Common myeloid progenitor, CD34-positive (primary cell): Measurements from ENCODE around the gene RSPH9.

Source experiments
- CTCF ChIA-PET: fragments of 350-600 bp; sonication (Branson Sonifier 250); formaldehyde crosslinking; loops from one replicate; lab custom pipeline; 2021; ENCODE audit warnings: antibody characterized with exemption; lab: Charles Lee
- POLR2A ChIA-PET: fragments of 350-600 bp; sonication (Branson Sonifier 250); formaldehyde crosslinking; loops from one replicate; lab custom pipeline; 2021; ENCODE audit warnings: antibody characterized with exemption; lab: Charles Lee
- DNase-seq, 3 donors: peaks; one replicate each; pipeline versions ENCODE4 v3.0.0 to v3.0.0-alpha.2; 2013
- H3K27ac ChIP-seq, 2 experiments: 1 replicate in 1 of 2; 2 replicates in 1 of 2; pipeline ENCODE4 v1.7.0; 2013; ENCODE audit warnings: inconsistent platforms in 2 of 2, low read length in 2 of 2, mild to moderate bottlenecking in 2 of 2, low read depth in 1 of 2, moderate library complexity in 1 of 2; ENCODE audit not compliant: severe bottlenecking in 2 of 2, insufficient read depth in 1 of 2, poor library complexity in 1 of 2
- H3K27me3 ChIP-seq, 5 experiments: replicated peaks in 2 of 5; 1 replicate in 3 of 5; 2 replicates in 2 of 5; pipeline versions ENCODE4 v1.6.1 to v1.7.0; 2013; ENCODE audit warnings: low read length in 4 of 5, mild to moderate bottlenecking in 2 of 5, moderate library complexity in 2 of 5, inconsistent platforms in 1 of 5; ENCODE audit not compliant: insufficient read depth in 5 of 5, control insufficient read depth in 4 of 5
- H3K36me3 ChIP-seq, 4 experiments: 1 replicate in 2 of 4; 2 replicates in 2 of 4; pipeline versions ENCODE4 v1.6.1 to v1.7.0; 2013; ENCODE audit warnings: low read length in 3 of 4, control low read depth in 1 of 4, mild to moderate bottlenecking in 1 of 4; ENCODE audit not compliant: control insufficient read depth in 4 of 4, insufficient read depth in 4 of 4
- H3K4me1 ChIP-seq, 4 experiments: 1 replicate in 3 of 4; 2 replicates in 1 of 4; pipeline versions ENCODE4 v1.6.1 to v1.7.1; 2013; ENCODE audit warnings: low read length in 3 of 4, mild to moderate bottlenecking in 3 of 4, control low read depth in 1 of 4, inconsistent platforms in 1 of 4, moderate library complexity in 1 of 4; ENCODE audit not compliant: control insufficient read depth in 4 of 4, insufficient read depth in 4 of 4; ENCODE audit errors: control extremely low read depth in 1 of 4
- H3K4me3 ChIP-seq, 7 experiments: 1 replicate in 4 of 7; 2 replicates in 3 of 7; pipeline versions ENCODE4 v1.5.1 to v1.7.0; 2013; ENCODE audit warnings: mild to moderate bottlenecking in 7 of 7, low read length in 6 of 7, moderate library complexity in 6 of 7, inconsistent platforms in 2 of 7, low read depth in 2 of 7, control low read depth in 1 of 7; ENCODE audit not compliant: insufficient read depth in 4 of 7, control insufficient read depth in 1 of 7; ENCODE audit errors: extremely low read depth in 1 of 7
- H3K9me3 ChIP-seq, 5 experiments: 1 replicate in 4 of 5; 2 replicates in 1 of 5; pipeline versions ENCODE4 v1.6.1 to v1.7.1; 2013; ENCODE audit warnings: low read length in 4 of 5, mild to moderate bottlenecking in 2 of 5, inconsistent platforms in 1 of 5, low read depth in 1 of 5, moderate library complexity in 1 of 5; ENCODE audit not compliant: control insufficient read depth in 4 of 5, insufficient read depth in 2 of 5; ENCODE audit errors: control extremely low read depth in 1 of 5
- WGBS: methylation state at CpG from one replicate; pipeline ENCODE4 v1.1.5; 2013; ENCODE audit not compliant: insufficient coverage; 5-methylcytosine and 5-hydroxymethylcytosine counted together

Gene RSPH9

DNA sequence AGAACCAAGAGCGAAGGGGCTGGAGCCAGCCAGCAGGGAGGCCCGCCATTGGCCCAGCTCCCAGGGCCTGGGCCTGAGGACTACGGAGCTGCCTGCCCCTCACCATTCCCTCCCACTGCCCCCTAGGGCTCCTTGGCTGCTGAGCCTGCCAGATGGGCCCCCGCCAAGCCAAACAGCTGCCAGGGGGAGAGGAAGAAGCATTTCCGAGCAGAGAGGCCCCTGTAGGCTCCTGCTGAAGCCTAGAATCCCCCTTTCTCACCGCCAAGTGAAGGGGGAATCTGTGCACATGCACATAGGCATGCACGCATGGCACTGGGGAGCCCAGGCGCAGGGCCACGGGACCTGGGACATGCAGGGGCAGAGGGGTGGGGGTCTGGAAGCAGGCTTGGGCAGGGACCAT, 71.3 kb downstream of the RSPH9 start:
- H3K9me3 ChIP-seq: no peaks in the 10 kb centered on the region
- CTCF ChIA-PET: interaction anchor here (1.0 to 2.3 kb wide), 6 partner anchors 9 to 154 kb away, joined by 3 to 8 read pairs (median 6); no protein-coding TSS in a partner anchor
- no peaks in the 10 kb centered on the region for H3K36me3 ChIP-seq
- H3K27ac ChIP-seq: no peak overlapping the region
- no peak overlapping the region for H3K4me3 ChIP-seq
- H3K27me3 ChIP-seq: peaks cover 0 to 1% (median 0%) of the 10 kb centered on the region in 5 experiments
- 49% methylated on average over 6 of the region's 9 CpGs for WGBS
- H3K4me1 ChIP-seq: peaks cover 0 to 13% (median 8%) of the 10 kb centered on the region in 4 experiments
- DNase-seq: peak in 2 of 3 donors; percentile 41 to 45
- POLR2A ChIA-PET: no interaction called here

DNA sequence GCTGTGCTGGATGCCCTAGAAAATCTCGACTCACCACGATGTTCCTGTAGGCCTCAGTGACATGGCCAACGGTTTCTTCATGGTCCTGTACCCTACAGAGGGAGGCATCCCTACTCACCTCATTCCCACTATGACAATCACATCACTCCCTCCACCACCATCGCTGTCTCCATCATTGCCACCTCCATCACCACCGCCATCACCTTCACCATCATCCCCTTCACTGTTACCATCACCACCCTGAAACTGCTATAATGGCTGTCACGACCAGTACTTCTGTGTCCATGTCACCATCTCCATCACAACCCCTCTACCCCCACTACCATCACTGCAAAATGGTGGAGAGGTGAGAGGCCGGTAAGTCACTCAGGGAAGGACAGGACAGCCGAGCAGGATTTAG, 72.6 kb downstream of the RSPH9 start:
- ChIA-PET POLR2A (no interaction called here), CTCF (no interaction called here)
- no peak overlapping the region for H3K4me3 ChIP-seq
- no peak overlapping the region for H3K27ac ChIP-seq
- no peaks in the 10 kb centered on the region for H3K36me3 ChIP-seq
- H3K4me1 ChIP-seq: peaks cover 0 to 13% (median 8%) of the 10 kb centered on the region in 4 experiments
- no peaks in the 10 kb centered on the region for H3K9me3 ChIP-seq
- H3K27me3 ChIP-seq: peaks cover 0 to 5% (median 0%) of the 10 kb centered on the region in 5 experiments
- WGBS: 97% methylated on average over 6 of the region's 8 CpGs
- no peak for DNase-seq

DNA sequence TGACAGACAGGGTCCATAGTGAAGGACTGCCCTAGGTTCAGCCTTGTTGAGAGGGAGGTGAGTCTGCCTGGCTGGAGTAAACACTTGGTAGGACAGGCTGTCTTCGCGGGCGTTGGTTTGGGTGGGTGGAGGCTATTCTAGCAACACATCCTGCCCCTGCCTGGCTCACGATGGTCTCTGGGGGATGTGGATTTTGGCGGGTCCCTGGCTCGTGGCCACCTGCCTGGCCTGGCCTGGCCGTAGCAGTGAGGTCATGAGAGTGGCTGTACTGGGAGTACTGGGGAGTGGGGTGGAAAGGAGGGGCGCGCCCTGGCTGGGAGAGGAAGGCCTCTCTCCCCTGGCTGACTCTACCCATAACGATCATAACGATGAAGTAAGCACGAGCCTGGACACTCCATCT, 73.0 kb downstream of the RSPH9 start:
- ChIA-PET POLR2A (no interaction called here), CTCF (interaction anchor here (1.5 kb wide), 1 partner anchor 39 kb away, joined by 3 read pairs; no protein-coding TSS in a partner anchor)
- no peak for DNase-seq
- Histone ChIP-seq H3K9me3 (no peaks in the 10 kb centered on the region), H3K4me3 (no peak overlapping the region), H3K27me3 (peaks cover 0 to 5% (median 0%) of the 10 kb centered on the region in 5 experiments), H3K36me3 (no peaks in the 10 kb centered on the region), H3K4me1 (peaks cover 0 to 13% (median 8%) of the 10 kb centered on the region in 4 experiments), H3K27ac (no peak overlapping the region)
- WGBS: 100% methylated on average over 5 of the region's 12 CpGs

DNA sequence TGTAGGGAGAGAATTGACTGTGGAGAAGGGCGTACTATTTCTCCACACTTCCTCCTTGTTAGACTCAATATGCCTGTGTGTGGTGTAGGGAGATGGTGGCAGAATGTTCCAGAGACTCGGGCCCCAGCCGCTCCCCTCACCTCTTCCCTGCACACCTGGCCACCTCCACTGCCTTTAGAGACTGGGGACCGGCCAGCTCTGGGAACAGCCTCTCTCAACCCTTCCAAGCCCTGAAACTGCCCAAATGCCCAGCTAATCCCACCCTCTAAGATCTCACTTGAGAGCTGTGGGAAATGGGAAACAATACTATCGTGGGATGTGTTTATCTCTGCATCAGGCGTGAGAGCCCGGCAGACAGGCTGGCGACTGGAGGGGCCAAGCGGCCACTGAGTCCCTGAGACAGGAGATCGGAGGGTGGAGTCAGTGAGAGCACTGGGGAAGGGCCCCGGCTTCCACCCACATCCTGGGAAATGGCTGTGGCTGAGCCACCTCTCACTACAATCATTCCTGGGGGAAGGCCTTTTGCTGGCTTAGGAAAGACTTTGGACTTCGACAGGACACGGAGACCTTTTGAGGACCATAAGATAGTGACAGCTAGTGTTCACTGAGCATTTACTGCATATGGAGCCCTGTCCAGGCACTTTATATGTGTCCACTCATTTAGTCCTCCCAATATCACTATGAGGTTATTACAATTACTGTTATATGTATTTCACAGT, 73.7 kb downstream of the RSPH9 start:
- ChIA-PET POLR2A (no interaction called here), CTCF (interaction anchor here (1.2 to 1.5 kb wide), 5 partner anchors 40 to 362 kb away, joined by 3 to 5 read pairs (median 4); no protein-coding TSS in a partner anchor)
- Histone ChIP-seq H3K4me3 (no peak overlapping the region), H3K27me3 (peaks cover 0 to 7% (median 0%) of the 10 kb centered on the region in 5 experiments), H3K36me3 (no peaks in the 10 kb centered on the region), H3K9me3 (no peaks in the 10 kb centered on the region), H3K4me1 (peaks cover 0 to 14% (median 8%) of the 10 kb centered on the region in 4 experiments), H3K27ac (no peak overlapping the region)
- DNase-seq: no peak
- WGBS: 89% methylated on average over 7 of the region's 13 CpGs

DNA sequence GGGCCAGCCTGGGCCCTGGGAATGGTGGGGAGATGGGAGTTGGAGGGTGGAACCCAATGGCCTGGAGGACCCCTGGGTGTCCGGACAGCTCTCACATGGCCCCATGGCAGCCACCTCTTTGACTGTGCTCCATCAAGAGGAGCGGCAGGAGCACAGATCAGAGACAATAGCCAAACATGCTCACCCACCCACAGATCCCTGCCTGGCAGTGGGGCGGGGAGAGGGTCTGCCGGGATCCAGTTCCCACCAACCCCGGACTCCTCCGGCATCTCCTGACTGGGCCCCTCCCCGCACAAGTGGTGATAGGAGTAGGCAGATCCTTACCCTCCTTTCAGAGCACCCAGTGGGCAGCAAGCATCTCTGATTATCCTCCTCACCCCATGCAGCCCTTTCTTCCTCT, 74.7 kb downstream of the RSPH9 start:
- H3K4me1 ChIP-seq: peaks cover 4 to 23% (median 15%) of the 10 kb centered on the region in 4 experiments
- no peak for DNase-seq
- H3K27ac ChIP-seq: no peak overlapping the region
- WGBS: no CpG with 5 or more reads among the region's 7 CpGs
- H3K36me3 ChIP-seq: no peaks in the 10 kb centered on the region
- no peaks in the 10 kb centered on the region for H3K9me3 ChIP-seq
- ChIA-PET CTCF (interaction anchor here (0.8 to 1.5 kb wide), 6 partner anchors 41 to 361 kb away, joined by 3 to 5 read pairs (median 4); no protein-coding TSS in a partner anchor), POLR2A (no interaction called here)
- no peak overlapping the region for H3K4me3 ChIP-seq
- H3K27me3 ChIP-seq: peaks cover 0 to 7% (median 0%) of the 10 kb centered on the region in 5 experiments

DNA sequence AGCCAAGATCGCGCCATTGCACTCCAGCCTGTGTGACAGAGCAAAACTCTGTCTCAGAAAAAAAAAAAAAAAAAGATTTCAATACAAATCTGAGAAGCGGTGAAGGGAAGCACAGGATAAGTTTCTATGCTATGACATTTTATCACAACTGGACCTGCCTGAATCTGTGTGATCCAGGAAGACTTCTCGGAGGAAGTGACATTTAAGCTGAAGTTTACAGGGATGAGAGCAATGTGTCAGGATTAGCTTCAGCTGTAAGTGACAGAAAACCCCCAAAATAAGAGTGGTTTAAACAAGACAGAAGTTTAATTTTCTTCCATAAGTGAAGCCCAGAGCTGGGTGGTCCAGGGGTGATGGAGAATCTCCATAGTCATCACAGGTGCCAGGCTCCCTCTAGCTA, 76.2 kb downstream of the RSPH9 start:
- ChIA-PET CTCF (interaction anchor here (0.9 to 2.4 kb wide), 17 partner anchors 9 to 360 kb away, joined by 3 to 12 read pairs (median 5); partner anchors contain the start of gene VEGFA), POLR2A (no interaction called here)
- peaks cover 4 to 32% (median 26%) of the 10 kb centered on the region in 4 experiments for H3K4me1 ChIP-seq
- H3K27ac ChIP-seq: no peak overlapping the region
- no peak for DNase-seq
- WGBS: 90% methylated on average over 3 of the region's 4 CpGs
- peaks cover 0 to 7% (median 0%) of the 10 kb centered on the region in 5 experiments for H3K27me3 ChIP-seq
- H3K9me3 ChIP-seq: no peaks in the 10 kb centered on the region
- H3K4me3 ChIP-seq: no peak overlapping the region
- no peaks in the 10 kb centered on the region for H3K36me3 ChIP-seq
